ENCODE measurements around the gene AASDH. TPM values are rescaled to one million over a fixed set of nuclear protein-coding genes. Genes with fewer than 3 reads are reported as not detected.

AASDH gene
- total RNA-seq, 1 experiment from 2014 or later = 8.8 TPM

DNA sequence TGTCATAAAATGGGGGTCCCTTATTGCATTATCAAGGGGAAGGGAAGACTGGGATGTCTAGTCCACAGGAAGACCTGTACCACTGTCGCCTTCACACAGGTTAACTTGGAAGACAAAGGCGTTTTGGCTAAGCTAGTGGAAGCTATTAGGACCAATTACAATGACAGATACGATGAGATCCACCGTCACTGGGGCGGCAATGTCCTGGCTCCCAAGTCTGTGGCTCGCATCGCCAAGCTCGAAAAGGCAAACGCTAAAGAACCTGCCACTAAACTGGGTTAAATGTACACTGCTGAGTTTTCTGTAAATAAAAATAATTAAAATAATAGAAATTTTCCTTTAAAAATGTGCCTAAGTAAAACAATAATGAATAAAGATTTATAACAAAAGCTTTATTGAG lies 30.6 kb downstream of the AASDH start:
- no TSS peak for BruUV-seq (replicated peaks)
- intact Hi-C loops (cut with micrococcal nuclease) = no loop called here

DNA sequence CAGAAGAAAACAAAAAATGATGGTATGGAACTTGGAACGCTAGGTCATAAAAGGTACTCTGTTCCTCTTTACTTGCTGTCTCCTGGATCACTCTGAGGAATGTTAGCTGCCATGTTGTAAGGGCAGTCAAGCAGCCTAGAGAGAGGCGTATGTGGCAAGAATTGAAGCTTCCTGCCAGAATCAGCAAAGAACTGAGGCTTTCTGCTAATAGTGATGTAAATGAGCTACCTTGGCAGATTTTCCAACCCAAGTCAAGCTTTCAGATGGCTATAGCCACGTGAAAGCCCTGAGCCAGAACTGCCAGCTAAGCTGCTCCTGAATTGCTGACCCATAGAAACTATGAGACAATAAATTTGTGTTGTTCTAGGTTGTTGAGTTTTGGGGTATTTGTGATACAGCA lies 38.7 kb downstream of the AASDH start:
- Histone ChIP-seq H3K4me3 (ENCODE audit: low read length) (no peak overlapping the region), H3K9me2 (replicated peaks; ENCODE audit: low read length) (no peaks in the 10 kb centered on the region), H3K9me3 (ENCODE audit: low read length) (no peaks in the 10 kb centered on the region), H3K36me3 (ENCODE audit: low read depth, low read length) (peaks cover 9% of the 10 kb centered on the region; the same call in 1 of the 2 replicates), H4K20me1 (ENCODE audit: low read length) (no peaks in the 10 kb centered on the region), H3K4me1 (ENCODE audit: insufficient read depth, low read length) (no peaks in the 10 kb centered on the region), H2AFZ (ENCODE audit: low read length) (no peak overlapping the region), H3K27me3 (ENCODE audit: low read length) (no peaks in the 10 kb centered on the region), H3K79me2 (ENCODE audit: low read length) (no peaks in the 10 kb centered on the region), H3K9ac (ENCODE audit: low read length) (no peak overlapping the region), H3K27ac (ENCODE audit: low read length) (no peak overlapping the region), H3F3A (ENCODE audit: low read length, unreplicated experiment) (no peaks in the 10 kb centered on the region), H3K4me2 (ENCODE audit: low read length) (no peak overlapping the region)
- no peak for ATAC-seq
- POLR2A ChIA-PET (ENCODE audit: unreplicated experiment) = no interaction called here
- TF ChIP-seq, protein P1, sequence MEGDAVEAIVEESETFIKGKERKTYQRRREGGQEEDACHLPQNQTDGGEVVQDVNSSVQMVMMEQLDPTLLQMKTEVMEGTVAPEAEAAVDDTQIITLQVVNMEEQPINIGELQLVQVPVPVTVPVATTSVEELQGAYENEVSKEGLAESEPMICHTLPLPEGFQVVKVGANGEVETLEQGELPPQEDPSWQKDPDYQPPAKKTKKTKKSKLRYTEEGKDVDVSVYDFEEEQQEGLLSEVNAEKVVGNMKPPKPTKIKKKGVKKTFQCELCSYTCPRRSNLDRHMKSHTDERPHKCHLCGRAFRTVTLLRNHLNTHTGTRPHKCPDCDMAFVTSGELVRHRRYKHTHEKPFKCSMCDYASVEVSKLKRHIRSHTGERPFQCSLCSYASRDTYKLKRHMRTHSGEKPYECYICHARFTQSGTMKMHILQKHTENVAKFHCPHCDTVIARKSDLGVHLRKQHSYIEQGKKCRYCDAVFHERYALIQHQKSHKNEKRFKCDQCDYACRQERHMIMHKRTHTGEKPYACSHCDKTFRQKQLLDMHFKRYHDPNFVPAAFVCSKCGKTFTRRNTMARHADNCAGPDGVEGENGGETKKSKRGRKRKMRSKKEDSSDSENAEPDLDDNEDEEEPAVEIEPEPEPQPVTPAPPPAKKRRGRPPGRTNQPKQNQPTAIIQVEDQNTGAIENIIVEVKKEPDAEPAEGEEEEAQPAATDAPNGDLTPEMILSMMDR (conservative IDR thresholded peaks at IDR 0.05; ENCODE audit: low read depth, low read length) = no peak
- TF ChIP-seq EZH2 (IDR thresholded peaks at IDR 0.05; ENCODE audit: low read length, unreplicated experiment) (no peak), EZH2phosphoT487 (IDR thresholded peaks at IDR 0.05; ENCODE audit: borderline replicate concordance, low read length) (no peak)
- intact Hi-C loops (cut with micrococcal nuclease) = no loop called here
- no TSS peak for BruUV-seq (replicated peaks)
- no peak for DNase-seq
- CTCF ChIA-PET = no interaction called here

More for the DNA sequence above, 30.6 kb downstream of the AASDH start:
- H3K9me2 ChIP-seq (replicated peaks; ENCODE audit: low read length) = no peaks in the 10 kb centered on the region
- no peaks in the 10 kb centered on the region for H4K20me1 ChIP-seq (ENCODE audit: low read length)
- ChIA-PET POLR2A (ENCODE audit: unreplicated experiment) (no interaction called here), CTCF (no interaction called here)
- H3K27ac ChIP-seq (ENCODE audit: low read length) = no peak overlapping the region
- H3K4me3 ChIP-seq (ENCODE audit: low read length) = no peak overlapping the region
- no peaks in the 10 kb centered on the region for H3K4me1 ChIP-seq (ENCODE audit: insufficient read depth, low read length)
- H3K27me3 ChIP-seq (ENCODE audit: low read length) = no peaks in the 10 kb centered on the region
- TF ChIP-seq, protein P1 (conservative IDR thresholded peaks at IDR 0.05; ENCODE audit: low read depth, low read length) = no peak
- TF ChIP-seq EZH2phosphoT487 (IDR thresholded peaks at IDR 0.05; ENCODE audit: borderline replicate concordance, low read length) = no peak
- no peak for TF ChIP-seq EZH2 (IDR thresholded peaks at IDR 0.05; ENCODE audit: low read length, unreplicated experiment)
- DNase-seq (no peak), ATAC-seq (no peak)
- no peak overlapping the region for H3K4me2 ChIP-seq (ENCODE audit: low read length)
- no peaks in the 10 kb centered on the region for H3K9me3 ChIP-seq (ENCODE audit: low read length)
- H3K9ac ChIP-seq (ENCODE audit: low read length) = no peak overlapping the region
- H3K79me2 ChIP-seq (ENCODE audit: low read length) = no peaks in the 10 kb centered on the region
- H3K36me3 ChIP-seq (ENCODE audit: low read depth, low read length) = no peaks in the 10 kb centered on the region
- H3F3A ChIP-seq (ENCODE audit: low read length, unreplicated experiment) = no peaks in the 10 kb centered on the region
- no peak overlapping the region for H2AFZ ChIP-seq (ENCODE audit: low read length)

DNA sequence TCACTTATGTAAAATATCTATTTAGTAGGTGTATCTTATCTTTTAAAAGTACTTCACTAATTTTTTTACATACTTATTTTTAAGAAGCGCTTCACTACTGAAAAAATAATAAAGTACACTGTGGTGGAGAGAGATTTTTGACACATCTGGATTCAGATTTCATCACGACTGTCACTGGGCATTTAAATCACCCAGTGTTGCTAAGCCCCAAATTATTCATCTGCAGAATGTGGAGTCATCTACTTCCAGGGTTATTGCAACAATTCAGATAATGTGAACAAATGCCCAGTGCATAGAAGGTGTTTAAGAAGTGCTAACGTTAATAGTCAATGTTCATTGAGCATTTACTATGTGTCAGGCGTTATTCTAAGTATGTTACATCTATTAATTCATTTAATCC lies 41.8 kb downstream of the AASDH start:
- H3K27ac ChIP-seq (ENCODE audit: low read length) = no peak overlapping the region
- CTCF ChIA-PET = no interaction called here
- no peaks in the 10 kb centered on the region for H3K9me3 ChIP-seq (ENCODE audit: low read length)
- no peak overlapping the region for H3K4me2 ChIP-seq (ENCODE audit: low read length)
- H3K4me1 ChIP-seq (ENCODE audit: insufficient read depth, low read length) = no peaks in the 10 kb centered on the region
- H3F3A ChIP-seq (ENCODE audit: low read length, unreplicated experiment) = no peaks in the 10 kb centered on the region
- no TSS peak for BruUV-seq (replicated peaks)
- H3K4me3 ChIP-seq (ENCODE audit: low read length) = no peak overlapping the region
- H3K9ac ChIP-seq (ENCODE audit: low read length) = no peak overlapping the region
- H2AFZ ChIP-seq (ENCODE audit: low read length) = no peak overlapping the region
- no peaks in the 10 kb centered on the region for H3K9me2 ChIP-seq (replicated peaks; ENCODE audit: low read length)
- POLR2A ChIA-PET (ENCODE audit: unreplicated experiment) = no interaction called here
- TF ChIP-seq EZH2phosphoT487 (IDR thresholded peaks at IDR 0.05; ENCODE audit: borderline replicate concordance, low read length) (no peak), EZH2 (IDR thresholded peaks at IDR 0.05; ENCODE audit: low read length, unreplicated experiment) (no peak)
- TF ChIP-seq, protein P1 (conservative IDR thresholded peaks at IDR 0.05; ENCODE audit: low read depth, low read length) = no peak
- ATAC-seq (no peak), DNase-seq (no peak)
- intact Hi-C loops (cut with micrococcal nuclease) = no loop called here
- H4K20me1 ChIP-seq (ENCODE audit: low read length) = no peaks in the 10 kb centered on the region
- no peaks in the 10 kb centered on the region for H3K79me2 ChIP-seq (ENCODE audit: low read length)
- peaks cover 9% of the 10 kb centered on the region; the same call in 1 of the 2 replicates for H3K36me3 ChIP-seq (ENCODE audit: low read depth, low read length)
- no peaks in the 10 kb centered on the region for H3K27me3 ChIP-seq (ENCODE audit: low read length)
